Neural progenitor cell (in vitro differentiated cells): ENCODE data around the gene SYNJ2. TPM values are rescaled to one million over a fixed set of nuclear protein-coding genes. Genes with fewer than 3 reads are reported as not detected.

Experiments
- DNase-seq: peaks from one replicate; pipeline ENCODE4 v3.0.0-alpha.2; 2016; ENCODE audit warnings: low spot score
- H2AFZ ChIP-seq: fragments of 200-600 bp; sonication (generic); replicated peaks from 2 replicates; pipeline ENCODE4 v1.6.1; 2016; ENCODE audit warnings: antibody characterized with exemption
- H3F3A ChIP-seq: fragments of 200-600 bp; sonication (generic); 2 replicates; pipeline ENCODE4 v1.6.1; 2016; ENCODE audit warnings: antibody characterized with exemption, low read depth
- H3K27ac ChIP-seq: fragments of 200-600 bp; sonication (generic); 2 replicates; pipeline ENCODE4 v1.5.1; 2016; ENCODE audit warnings: mild to moderate bottlenecking
- H3K27me3 ChIP-seq: fragments of 200-600 bp; sonication (generic); 2 replicates; pipeline ENCODE4 v1.6.1; 2016; ENCODE audit warnings: mild to moderate bottlenecking, moderate library complexity
- H3K36me3 ChIP-seq: fragments of 200-600 bp; sonication (generic); 2 replicates; pipeline ENCODE4 v1.5.1; 2016
- H3K4me1 ChIP-seq: fragments of 200-600 bp; sonication (generic); 2 replicates; pipeline ENCODE4 v1.6.1; 2016; ENCODE audit warnings: mixed run types
- H3K4me2 ChIP-seq: fragments of 200-600 bp; sonication (generic); 2 replicates; pipeline ENCODE4 v1.6.1; 2016
- H3K4me3 ChIP-seq: fragments of 200-600 bp; sonication (generic); 2 replicates; pipeline ENCODE4 v1.5.1; 2016
- H3K79me2 ChIP-seq: fragments of 200-600 bp; sonication (generic); 2 replicates; pipeline ENCODE4 v1.6.1; 2016; ENCODE audit warnings: low read depth
- H3K9ac ChIP-seq: fragments of 200-600 bp; sonication (generic); 2 replicates; pipeline ENCODE4 v1.6.1; 2016
- H3K9me3 ChIP-seq: fragments of 200-600 bp; sonication (generic); 2 replicates; pipeline ENCODE4 v1.5.1; 2016; ENCODE audit warnings: low read depth
- H4K20me1 ChIP-seq: fragments of 200-600 bp; sonication (generic); 2 replicates; pipeline ENCODE4 v1.6.1; 2016; ENCODE audit warnings: low read depth
- H3K27ac Mint-ChIP-seq: 3 replicates; pipeline ENCODE4 v1.8.0; 2021; ENCODE audit warnings: mixed read lengths
- H3K27me3 Mint-ChIP-seq: 2 replicates; pipeline ENCODE4 v1.8.0; 2022; ENCODE audit warnings: low read depth, mild to moderate bottlenecking, inconsistent platforms, moderate library complexity, mixed read lengths; ENCODE audit not compliant: insufficient read depth
- H3K36me3 Mint-ChIP-seq: 3 replicates; pipeline ENCODE4 v1.8.0; 2021; ENCODE audit warnings: mixed read lengths
- H3K4me1 Mint-ChIP-seq: 3 replicates; pipeline ENCODE4 v1.8.0; 2021; ENCODE audit warnings: mixed read lengths
- H3K4me3 Mint-ChIP-seq: 3 replicates; pipeline ENCODE4 v1.8.0; 2021; ENCODE audit warnings: mild to moderate bottlenecking, moderate library complexity, mixed read lengths
- H3K9me3 Mint-ChIP-seq: 3 replicates; pipeline ENCODE4 v1.8.0; 2020; ENCODE audit warnings: mixed read lengths
- CTCF ChIP-seq: fragments of 200-600 bp; sonication (generic); IDR thresholded peaks from 2 replicates; pipeline ENCODE4 v1.5.1; 2017; ENCODE audit warnings: antibody characterized with exemption, mild to moderate bottlenecking
- EZH2 ChIP-seq: fragments of 200-600 bp; sonication (generic); IDR thresholded peaks from 2 replicates; pipeline ENCODE4 v1.6.1; 2017; ENCODE audit warnings: antibody characterized with exemption, mild to moderate bottlenecking, moderate library complexity
- EZH2phosphoT487 ChIP-seq: fragments of 200-600 bp; sonication (generic); IDR thresholded peaks from 2 replicates; pipeline ENCODE4 v1.6.1; 2017; ENCODE audit warnings: antibody characterized with exemption
- total RNA-seq: library from RNA; depleted of rRNA; stranded (reverse); fragments of >200 nt; gene quantifications from 2 replicates; pipeline ENCODE4 v1.2.3, GENCODE V29; 2015; ENCODE audit warnings: low replicate concordance

SYNJ2 gene
- total RNA-seq, 1 donor from 2014 or later: 4.8 TPM

- H3K4me3 Mint-ChIP-seq: no peak overlapping the region
- H4K20me1 ChIP-seq: no peaks in the 10 kb centered on the region
- no peak overlapping the region for H3K4me2 ChIP-seq
- no peaks in the 10 kb centered on the region for H3K36me3 ChIP-seq
- no peak overlapping the region for H2AFZ ChIP-seq
- no peak for TF ChIP-seq CTCF
- no peak for TF ChIP-seq EZH2phosphoT487
- no peak for TF ChIP-seq EZH2
- no peak overlapping the region for H3K9ac ChIP-seq
- no peaks in the 10 kb centered on the region for H3K79me2 ChIP-seq
- H3K4me1 ChIP-seq: no peaks in the 10 kb centered on the region
- no peak for DNase-seq
- H3K36me3 Mint-ChIP-seq: no peaks in the 10 kb centered on the region
- no peaks in the 10 kb centered on the region for H3K27me3 Mint-ChIP-seq
- peaks cover 9% of the 10 kb centered on the region for H3K9me3 Mint-ChIP-seq
- no peak overlapping the region for H3K4me3 ChIP-seq
- H3K27ac ChIP-seq: no peak overlapping the region
- no peak overlapping the region for H3K27ac Mint-ChIP-seq
- no peaks in the 10 kb centered on the region for H3K9me3 ChIP-seq
- no peaks in the 10 kb centered on the region for H3F3A ChIP-seq
- H3K27me3 ChIP-seq: no peaks in the 10 kb centered on the region
- H3K4me1 Mint-ChIP-seq: peaks cover 3% of the 10 kb centered on the region
Measured at GRCh38 chr6:157964100-157964499, 17.6 kb upstream of the SYNJ2 start.

- Histone ChIP-seq H2AFZ (no peak overlapping the region), H3K4me3 (no peak overlapping the region), H3K27me3 (no peaks in the 10 kb centered on the region), H3K27ac (no peak overlapping the region), H3K36me3 (no peaks in the 10 kb centered on the region), H3K9ac (no peak overlapping the region), H3K4me2 (no peak overlapping the region), H3K79me2 (no peaks in the 10 kb centered on the region), H3F3A (no peaks in the 10 kb centered on the region), H4K20me1 (no peaks in the 10 kb centered on the region), H3K9me3 (no peaks in the 10 kb centered on the region), H3K4me1 (no peaks in the 10 kb centered on the region)
- H3K36me3 Mint-ChIP-seq: no peaks in the 10 kb centered on the region
- H3K27me3 Mint-ChIP-seq: no peaks in the 10 kb centered on the region
- no peak for DNase-seq
- no peak overlapping the region for H3K27ac Mint-ChIP-seq
- TF ChIP-seq EZH2phosphoT487 (no peak), CTCF (no peak)
- H3K4me1 Mint-ChIP-seq: peaks cover 6% of the 10 kb centered on the region
- H3K9me3 Mint-ChIP-seq: no peaks in the 10 kb centered on the region
- no peak overlapping the region for H3K4me3 Mint-ChIP-seq
Measured at GRCh38 chr6:157965387-157965786, 16.3 kb upstream of the SYNJ2 start.

- H3K4me3 ChIP-seq: no peak overlapping the region
- H3K79me2 ChIP-seq: no peaks in the 10 kb centered on the region
- H3K27ac ChIP-seq: no peak overlapping the region
- H3K4me1 Mint-ChIP-seq: peaks cover 6% of the 10 kb centered on the region
- TF ChIP-seq EZH2phosphoT487: no peak
- TF ChIP-seq EZH2: no peak
- TF ChIP-seq CTCF: no peak
- H3K9me3 Mint-ChIP-seq: no peaks in the 10 kb centered on the region
- H3K9ac ChIP-seq: no peak overlapping the region
- H3K9me3 ChIP-seq: no peaks in the 10 kb centered on the region
- no peaks in the 10 kb centered on the region for H3K36me3 Mint-ChIP-seq
- H2AFZ ChIP-seq: no peak overlapping the region
- H3K4me2 ChIP-seq: no peak overlapping the region
- no peaks in the 10 kb centered on the region for H3K4me1 ChIP-seq
- H4K20me1 ChIP-seq: no peaks in the 10 kb centered on the region
- DNase-seq: no peak
- H3K27ac Mint-ChIP-seq: no peak overlapping the region
- H3K27me3 Mint-ChIP-seq: peaks cover 2% of the 10 kb centered on the region
- no peaks in the 10 kb centered on the region for H3K36me3 ChIP-seq
- no peaks in the 10 kb centered on the region for H3F3A ChIP-seq
- H3K27me3 ChIP-seq: no peaks in the 10 kb centered on the region
- H3K4me3 Mint-ChIP-seq: no peak overlapping the region
Measured at GRCh38 chr6:157966589-157966977, 15.1 kb upstream of the SYNJ2 start.

- no peaks in the 10 kb centered on the region for H3K4me1 ChIP-seq
- Mint-ChIP-seq H3K27me3 (peaks cover 2% of the 10 kb centered on the region), H3K4me1 (peaks cover 6% of the 10 kb centered on the region), H3K36me3 (no peaks in the 10 kb centered on the region), H3K4me3 (no peak overlapping the region), H3K27ac (no peak overlapping the region), H3K9me3 (no peaks in the 10 kb centered on the region)
- H3K79me2 ChIP-seq: no peaks in the 10 kb centered on the region
- DNase-seq: no peak
- no peak overlapping the region for H2AFZ ChIP-seq
- no peaks in the 10 kb centered on the region for H3K9me3 ChIP-seq
- no peaks in the 10 kb centered on the region for H3F3A ChIP-seq
- H3K4me2 ChIP-seq: no peak overlapping the region
- no peak overlapping the region for H3K9ac ChIP-seq
- TF ChIP-seq EZH2 (no peak), EZH2phosphoT487 (no peak), CTCF (no peak)
- no peak overlapping the region for H3K27ac ChIP-seq
- H3K36me3 ChIP-seq: no peaks in the 10 kb centered on the region
- no peak overlapping the region for H3K4me3 ChIP-seq
- H3K27me3 ChIP-seq: no peaks in the 10 kb centered on the region
- no peaks in the 10 kb centered on the region for H4K20me1 ChIP-seq
Measured at GRCh38 chr6:157967020-157967419, 14.6 kb upstream of the SYNJ2 start.
